Pulmonary artery endothelial cell (primary cell): Measurements from ENCODE around the gene EPHA6. TPM values are rescaled to one million over a fixed set of nuclear protein-coding genes. Genes with fewer than 3 reads are reported as not detected.

Experiments used
- DNase-seq: peaks from one replicate; pipeline ENCODE4 v3.0.0-alpha.2; 2011; ENCODE audit warnings: low read depth, low spot score
- total RNA-seq: library from RNA; depleted of rRNA; stranded (reverse); fragments of >200 nt; gene quantifications from 2 replicates; pipeline ENCODE4 v1.2.3, GENCODE V29; 2014

The EPHA6 gene
- total RNA-seq, 1 donor from 2014 or later = not detected

GRCh38 chr3:97148931-97149330 lies 334.5 kb downstream of the EPHA6 start:
- no peak for DNase-seq

GRCh38 chr3:97161169-97161568 lies 346.8 kb downstream of the EPHA6 start:
- DNase-seq = no peak

- DNase-seq = no peak
These were observed 362.8 kb downstream of the EPHA6 start for GRCh38 chr3:97177242-97177641.

GRCh38 chr3:97181704-97182103 lies 367.3 kb downstream of the EPHA6 start:
- DNase-seq = no peak

- no peak for DNase-seq
These were observed 373.4 kb downstream of the EPHA6 start for GRCh38 chr3:97187771-97188170.

- DNase-seq = no peak
These were observed 375.4 kb downstream of the EPHA6 start for GRCh38 chr3:97189835-97190234.

- DNase-seq = no peak
These were observed 382.7 kb downstream of the EPHA6 start for GRCh38 chr3:97197083-97197482.

GRCh38 chr3:97197830-97198229 lies 383.4 kb downstream of the EPHA6 start:
- DNase-seq = no peak

- DNase-seq = no peak
These were observed 386.0 kb downstream of the EPHA6 start for GRCh38 chr3:97200387-97200786.

GRCh38 chr3:97201814-97202213 lies 387.4 kb downstream of the EPHA6 start:
- no peak for DNase-seq

GRCh38 chr3:97228966-97229365 lies 414.6 kb downstream of the EPHA6 start:
- DNase-seq = no peak

- DNase-seq = no peak
These were observed 416.1 kb downstream of the EPHA6 start for GRCh38 chr3:97230486-97230885.

GRCh38 chr3:97232393-97233034 lies 418.1 kb downstream of the EPHA6 start:
- DNase-seq = no peak

- no peak for DNase-seq
These were observed 420.8 kb downstream of the EPHA6 start for GRCh38 chr3:97235179-97235578.

GRCh38 chr3:97235611-97236315 lies 421.4 kb downstream of the EPHA6 start:
- DNase-seq = no peak

- DNase-seq = no peak
These were observed 427.0 kb downstream of the EPHA6 start for GRCh38 chr3:97241417-97241816.

GRCh38 chr3:97245201-97245910 lies 431.0 kb downstream of the EPHA6 start:
- DNase-seq = no peak

GRCh38 chr3:97256060-97256459 lies 441.7 kb downstream of the EPHA6 start:
- DNase-seq = no peak

GRCh38 chr3:97257942-97258697 lies 443.7 kb downstream of the EPHA6 start:
- no peak for DNase-seq

- no peak for DNase-seq
These were observed 444.9 kb downstream of the EPHA6 start for GRCh38 chr3:97259263-97259662.

GRCh38 chr3:97264180-97264579 lies 449.8 kb downstream of the EPHA6 start:
- no peak for DNase-seq
